Activated gamma-delta T cell treated with anti-CD3 and anti-CD28 coated beads, Interleukin-2, amount 50 U/mL, for 16 hours (primary cell): ENCODE results near the gene PAK3.

ENCODE experiments used
- DNase-seq: peaks from one replicate; pipeline ENCODE4 v3.0.0-alpha.2; 2020; ENCODE audit warnings: low read depth

Gene PAK3

DNA sequence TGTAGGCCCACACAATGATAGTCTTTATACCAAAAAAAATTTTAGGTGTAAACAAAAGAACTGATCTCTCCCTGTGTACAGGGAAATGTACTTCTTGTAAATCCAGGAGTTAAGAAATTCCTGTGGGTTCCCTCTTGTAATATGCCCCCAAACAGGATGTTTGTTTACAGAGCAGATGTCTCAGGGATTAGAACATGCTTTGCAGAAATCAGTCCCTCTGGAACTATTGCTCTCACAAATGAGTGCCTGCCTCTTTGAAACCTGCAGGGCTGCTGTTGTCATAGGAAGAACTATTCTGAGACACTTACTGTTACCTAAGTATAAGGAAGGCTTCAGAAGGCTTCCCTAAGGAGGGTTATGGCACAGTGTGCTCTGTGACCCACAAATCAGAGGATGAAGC, 35.6 kb downstream of the PAK3 start:
- DNase-seq, result no peak

DNA sequence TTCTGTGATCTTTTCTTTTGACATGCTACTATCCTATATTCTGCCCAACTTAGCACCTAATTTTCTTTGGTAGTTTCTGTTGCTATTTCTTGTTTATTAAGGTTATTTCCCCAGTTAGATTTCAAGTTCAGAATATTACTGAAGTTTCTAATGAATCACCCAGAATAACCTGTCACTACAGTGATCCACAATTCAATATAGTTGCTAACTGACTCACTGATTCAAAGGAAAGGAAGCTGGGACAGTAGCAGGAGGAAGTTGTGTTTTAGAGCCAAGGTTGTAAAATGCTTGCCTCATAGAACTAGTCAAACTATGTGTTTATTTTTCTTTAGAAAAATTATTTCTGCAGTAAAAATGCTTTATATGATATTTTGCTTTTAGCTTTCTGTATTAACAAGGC, 37.4 kb downstream of the PAK3 start:
- DNase-seq, result no peak

DNA sequence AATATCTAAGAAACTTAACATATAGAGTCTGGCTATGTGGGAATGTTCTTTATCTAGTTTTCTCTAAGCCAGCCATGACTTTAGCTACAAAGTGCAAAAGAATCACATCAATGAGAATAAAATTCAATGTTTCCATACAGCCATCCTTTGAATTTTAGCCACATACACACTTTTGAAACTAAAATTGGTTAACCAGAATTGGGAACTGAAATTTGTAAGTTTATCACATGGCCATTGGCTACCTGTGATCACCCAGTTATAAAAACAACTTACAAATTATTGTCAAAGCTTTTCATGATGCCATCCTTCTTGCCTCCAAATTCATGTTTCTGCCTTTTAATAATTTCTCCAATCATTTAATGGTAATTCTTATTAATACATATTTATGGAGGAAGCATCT, 49.9 kb downstream of the PAK3 start:
- DNase-seq, result no peak

DNA sequence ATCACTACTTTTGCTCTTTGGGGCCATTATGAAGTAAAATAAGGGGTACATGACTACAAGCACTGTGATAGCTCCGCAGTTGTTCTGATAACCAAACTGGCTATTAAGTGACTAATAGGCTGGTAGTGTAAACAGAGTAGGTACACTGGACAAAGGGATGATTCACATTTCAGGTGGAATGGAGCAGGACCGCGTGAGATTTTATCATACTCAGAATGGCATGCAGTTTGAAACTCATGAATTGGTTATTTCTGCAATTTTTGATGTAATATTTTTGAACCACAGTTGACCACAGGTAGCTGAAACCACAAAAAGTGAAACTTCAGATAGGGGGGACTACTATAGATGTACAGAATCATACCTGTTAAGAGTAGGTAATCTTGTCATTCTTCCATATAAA, 55.8 kb downstream of the PAK3 start:
- no peak for DNase-seq

DNA sequence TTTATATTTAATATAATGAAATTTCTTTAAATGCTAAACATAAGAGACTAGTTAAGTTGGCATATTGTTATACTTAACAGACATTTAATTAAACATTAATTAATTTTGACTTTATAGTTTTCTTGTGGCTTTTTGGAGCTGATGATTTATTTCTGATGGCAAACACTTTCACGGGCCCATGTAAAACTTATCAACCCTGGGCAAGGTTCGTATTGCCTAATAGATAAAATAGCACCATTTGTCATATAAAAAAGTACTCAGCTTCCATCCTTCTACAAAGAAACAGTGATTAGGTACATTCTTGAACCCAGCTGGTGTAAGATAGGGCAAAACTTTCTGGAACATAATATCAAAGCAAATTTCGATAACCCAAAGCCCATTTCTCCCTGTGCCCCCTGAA, 63.2 kb downstream of the PAK3 start:
- DNase-seq, result no peak

DNA sequence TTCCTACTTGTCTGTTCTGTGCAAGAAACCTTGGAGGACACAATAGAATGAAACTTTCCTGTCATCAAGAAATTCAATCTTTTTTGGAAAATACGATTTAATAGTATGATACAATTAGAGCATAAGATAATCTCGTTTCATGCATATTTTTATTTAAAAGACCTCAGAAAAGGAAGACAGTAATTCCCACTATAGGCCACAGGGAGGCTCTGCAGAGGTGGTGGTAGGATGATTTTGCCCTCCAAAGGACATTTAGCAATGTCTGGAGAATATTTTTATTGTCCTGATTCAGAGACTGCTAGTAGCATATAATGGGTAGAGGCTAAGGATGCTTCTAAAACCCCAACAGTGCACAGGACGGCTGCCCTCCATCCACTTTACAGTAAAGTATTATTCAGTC, 68.7 kb downstream of the PAK3 start:
- no peak for DNase-seq

DNA sequence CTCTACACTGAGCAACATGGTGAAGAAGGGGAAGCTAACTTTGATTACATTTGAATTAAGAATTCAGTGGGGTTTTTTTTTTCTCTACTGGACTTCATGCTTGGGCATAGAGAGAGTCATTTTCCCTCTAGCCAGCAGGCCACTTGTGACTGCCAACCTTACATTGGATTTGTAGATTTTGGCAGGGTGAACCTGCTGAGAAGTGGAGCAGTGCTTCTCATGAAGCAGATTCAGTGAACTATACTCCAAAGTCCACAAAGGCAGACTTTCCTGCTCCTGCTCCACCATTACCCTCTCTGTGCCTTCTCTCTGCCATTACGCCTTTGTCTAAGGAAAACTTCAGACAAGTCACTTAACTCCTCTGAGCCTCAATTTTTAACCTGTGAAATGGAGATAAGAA, 69.9 kb downstream of the PAK3 start:
- DNase-seq, result no peak

DNA sequence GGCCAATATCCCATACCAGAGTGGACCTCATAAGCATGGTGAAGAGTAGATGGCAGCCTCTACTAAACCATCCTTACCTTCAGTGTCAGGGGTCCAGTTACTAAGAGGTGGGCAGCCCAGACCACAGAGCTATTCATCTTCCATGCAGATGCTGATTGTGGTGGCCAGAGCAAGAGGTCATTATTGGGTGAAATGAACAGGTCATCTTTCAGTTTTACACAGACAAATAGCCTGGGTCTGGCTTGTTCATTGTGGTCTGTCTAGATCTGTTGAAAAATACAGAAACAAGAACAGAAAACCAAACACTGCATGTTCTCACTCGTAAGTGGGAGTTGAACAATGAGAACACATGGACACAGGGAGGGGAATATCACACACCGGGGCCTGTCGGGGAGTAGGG, 71.3 kb downstream of the PAK3 start:
- DNase-seq, result no peak

DNA sequence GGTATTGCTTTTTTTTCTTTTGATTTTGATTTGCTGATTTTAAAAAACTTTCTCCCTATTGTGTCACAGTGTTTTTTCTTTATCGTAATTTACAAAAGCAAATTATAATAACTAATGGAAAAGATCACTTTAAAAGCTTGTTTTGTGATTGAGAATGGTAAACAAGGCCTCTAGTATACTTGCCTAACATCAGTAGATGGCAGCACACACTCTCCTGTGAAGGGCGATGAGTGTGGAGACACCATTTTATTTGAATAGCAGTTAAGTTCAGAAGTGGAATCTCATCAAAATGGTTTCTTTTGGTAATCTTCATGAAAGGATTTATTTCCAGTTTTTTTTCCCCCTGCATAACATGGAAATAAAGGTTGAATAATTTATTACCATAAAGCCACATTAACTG, 72.3 kb downstream of the PAK3 start:
- no peak for DNase-seq

DNA sequence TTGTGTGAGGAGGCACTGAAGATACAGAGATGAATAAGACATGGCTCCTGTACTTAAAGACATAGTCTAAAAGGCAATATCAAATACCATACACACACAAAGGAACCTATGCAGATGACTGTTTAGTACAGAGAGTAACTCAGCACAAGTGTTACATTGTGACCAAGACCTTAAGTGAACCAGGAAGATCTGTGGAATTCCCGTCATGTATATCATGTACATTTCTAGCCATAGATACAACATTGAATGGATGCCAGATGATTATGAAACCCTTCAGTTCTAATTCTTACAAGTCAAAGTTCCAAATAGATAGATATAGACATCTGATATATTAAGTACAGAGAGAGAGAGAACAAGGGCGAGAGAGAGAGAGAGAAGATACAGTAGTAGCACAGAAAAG, 73.2 kb downstream of the PAK3 start:
- DNase-seq, result no peak

DNA sequence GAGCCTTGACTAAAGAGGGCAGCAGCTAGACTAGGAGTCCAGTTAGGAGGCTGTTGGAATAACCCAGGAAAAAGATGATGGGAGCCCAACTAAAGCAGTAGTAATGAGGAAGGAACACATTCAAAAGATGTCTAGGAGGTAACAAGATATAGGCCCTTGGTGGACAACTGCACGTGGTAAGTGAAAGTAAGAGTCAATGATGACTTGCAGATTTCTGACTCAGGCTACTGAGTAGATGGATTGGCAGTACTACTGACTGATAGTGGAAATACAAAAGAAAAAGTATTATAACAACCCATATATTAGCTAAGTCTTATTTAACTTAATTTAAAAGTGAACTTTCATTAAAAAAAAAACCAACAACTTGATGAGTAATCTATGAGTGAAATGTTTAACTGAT, 74.0 kb downstream of the PAK3 start:
- DNase-seq, result no peak

DNA sequence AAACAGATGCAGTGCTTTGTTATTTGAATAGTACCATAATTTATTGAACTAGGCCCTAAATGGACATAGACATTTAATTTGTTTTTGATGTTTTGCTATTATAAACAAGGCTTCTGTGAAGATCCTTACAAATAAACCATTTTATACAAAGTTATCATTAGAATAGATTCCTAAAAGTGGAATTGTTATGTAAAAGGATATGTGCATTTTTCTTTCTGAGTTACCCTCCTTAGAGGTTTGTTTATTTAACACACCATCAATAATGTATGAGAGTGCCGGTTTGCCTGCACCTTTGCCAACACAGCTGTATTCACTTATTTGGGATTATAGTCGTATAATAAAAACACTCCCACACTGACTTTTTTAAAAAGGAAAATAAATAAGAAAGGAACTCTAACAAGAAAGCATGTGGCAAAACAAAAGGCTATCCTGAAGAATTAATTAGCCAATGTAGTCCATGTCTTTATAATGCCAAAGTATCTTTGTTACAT, 84.8 kb downstream of the PAK3 start:
- no peak for DNase-seq

DNA sequence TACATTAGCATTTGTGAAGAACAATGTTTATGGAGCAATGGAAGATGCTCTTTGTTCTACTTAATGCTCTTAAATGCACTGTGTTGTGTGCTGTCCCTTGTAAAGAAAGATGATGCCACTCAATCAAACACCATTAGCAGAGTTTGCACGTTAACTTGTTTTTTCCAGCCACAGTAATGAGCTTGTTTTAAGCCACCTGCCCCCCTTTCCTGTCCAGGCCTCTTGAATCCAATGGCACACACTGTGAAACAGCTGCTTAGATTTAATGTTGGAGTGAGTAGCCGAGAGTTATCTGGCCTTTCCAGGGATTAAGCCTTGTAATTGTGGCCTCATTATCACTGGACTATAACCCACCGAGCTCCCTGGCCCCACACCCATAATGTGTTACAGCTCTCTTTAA, 86.0 kb downstream of the PAK3 start:
- DNase-seq, result no peak

DNA sequence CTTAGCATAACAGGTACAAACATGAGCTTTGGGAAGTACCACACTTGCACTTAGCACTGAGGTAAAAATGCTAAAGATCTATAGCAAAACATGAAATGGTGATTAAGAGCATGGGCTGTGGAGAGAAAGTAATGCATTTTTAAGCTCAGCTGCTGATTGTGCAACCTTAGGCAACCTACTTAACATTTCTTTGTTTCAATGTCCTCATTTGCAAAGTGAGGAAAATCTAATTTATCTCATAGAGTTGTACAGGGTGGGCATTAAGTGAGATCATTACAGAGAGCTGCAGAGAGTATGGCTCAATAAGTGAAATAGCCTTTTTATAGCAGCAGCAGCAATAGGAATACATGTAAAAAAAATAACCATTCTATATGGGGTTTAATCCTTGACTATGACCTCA, 87.0 kb downstream of the PAK3 start:
- no peak for DNase-seq

DNA sequence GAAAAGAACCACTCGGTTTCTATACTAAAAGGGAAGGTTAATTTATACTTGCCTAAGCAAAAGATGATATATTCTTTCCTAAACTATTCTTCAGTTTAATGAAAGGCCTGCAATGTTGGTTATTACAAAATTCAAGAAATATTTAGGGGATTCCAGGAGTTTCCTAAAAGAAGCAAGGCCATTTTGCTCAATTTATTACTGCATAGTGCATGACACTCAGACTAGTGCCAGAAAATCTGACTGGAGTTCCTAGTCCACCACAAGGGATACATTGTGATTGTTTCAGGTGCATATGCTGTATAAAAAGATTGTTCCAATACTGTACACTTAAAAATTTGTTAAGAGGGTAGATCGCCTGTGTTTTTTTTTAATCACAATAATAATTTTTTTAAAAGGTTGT, 95.6 kb downstream of the PAK3 start:
- no peak for DNase-seq

DNA sequence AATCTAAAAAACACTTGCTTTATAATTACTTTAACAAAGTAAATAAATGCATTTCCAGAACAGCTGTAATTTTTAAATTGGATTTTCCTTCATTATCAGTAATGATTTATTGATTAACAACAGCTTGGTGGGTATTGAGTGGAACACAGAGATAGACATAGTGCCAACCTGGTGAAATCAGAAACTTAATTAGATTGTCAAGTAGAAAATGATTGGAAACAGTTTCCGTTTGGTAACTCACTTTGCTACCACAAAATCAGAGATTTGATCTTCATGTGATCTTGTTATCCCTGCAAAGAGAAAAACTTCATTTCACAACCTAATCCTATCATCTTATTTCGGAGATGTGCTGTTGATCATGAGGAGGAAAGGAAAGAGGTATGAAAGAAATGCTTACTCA, 103.5 kb downstream of the PAK3 start:
- no peak for DNase-seq

DNA sequence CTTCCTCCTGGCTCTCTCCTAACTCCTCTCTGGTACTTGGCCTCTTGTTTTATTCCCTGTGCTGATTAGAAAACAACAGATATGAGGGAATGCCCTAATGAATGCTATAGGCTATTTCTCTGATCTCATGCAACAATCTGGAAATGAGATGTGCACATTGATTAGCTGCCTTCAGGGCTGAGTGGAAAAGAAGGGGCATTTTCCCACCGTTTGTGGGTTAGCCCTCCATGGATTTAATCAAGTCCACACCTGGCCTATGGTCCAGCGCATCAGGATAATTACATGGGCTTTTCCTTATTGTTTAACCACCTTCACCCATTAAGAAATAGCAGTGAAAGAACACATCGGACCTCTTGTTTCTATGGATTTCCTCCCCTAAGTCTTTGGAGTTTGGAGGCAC, 104.3 kb downstream of the PAK3 start:
- DNase-seq, result no peak

DNA sequence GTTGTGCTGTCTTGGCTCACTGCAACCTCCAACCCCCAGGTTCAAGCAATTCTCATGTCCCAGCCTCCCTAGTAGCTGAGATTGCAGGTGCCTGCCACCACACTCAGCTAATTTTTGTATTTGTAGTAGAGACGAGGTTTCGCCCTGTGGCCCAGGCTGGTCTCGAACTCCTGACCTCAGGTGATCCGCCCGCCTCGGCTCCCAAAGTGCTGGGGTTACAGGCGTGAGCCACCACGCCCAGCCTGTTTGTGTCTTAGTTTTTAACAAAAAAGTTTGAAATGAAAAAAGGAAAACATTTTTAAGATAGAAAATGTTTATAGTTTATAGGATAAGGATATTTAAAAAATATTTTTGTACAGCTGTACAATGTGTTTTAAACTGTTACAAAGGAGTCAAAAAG, 111.9 kb downstream of the PAK3 start:
- no peak for DNase-seq

DNA sequence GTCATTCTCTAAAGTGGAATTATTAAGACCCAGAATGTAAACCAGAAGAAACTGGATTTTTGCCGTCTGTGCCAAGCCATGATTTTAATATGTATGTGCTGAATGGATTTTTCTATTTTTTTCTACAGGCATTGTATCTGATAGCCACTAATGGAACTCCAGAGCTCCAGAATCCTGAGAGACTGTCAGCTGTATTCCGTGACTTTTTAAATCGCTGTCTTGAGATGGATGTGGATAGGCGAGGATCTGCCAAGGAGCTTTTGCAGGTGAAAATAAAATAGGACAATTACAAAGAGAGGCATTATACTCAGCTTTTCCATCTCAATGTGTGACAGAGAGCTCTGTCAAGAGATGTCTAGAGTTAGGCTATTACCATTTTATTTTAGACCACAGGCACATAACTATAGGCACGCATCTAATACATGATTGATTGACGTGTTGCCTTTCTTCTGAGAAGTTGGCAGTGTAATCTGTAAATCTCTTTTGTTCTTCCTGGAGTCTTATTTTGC, 120.4 kb downstream of the PAK3 start:
- DNase-seq, result no peak

DNA sequence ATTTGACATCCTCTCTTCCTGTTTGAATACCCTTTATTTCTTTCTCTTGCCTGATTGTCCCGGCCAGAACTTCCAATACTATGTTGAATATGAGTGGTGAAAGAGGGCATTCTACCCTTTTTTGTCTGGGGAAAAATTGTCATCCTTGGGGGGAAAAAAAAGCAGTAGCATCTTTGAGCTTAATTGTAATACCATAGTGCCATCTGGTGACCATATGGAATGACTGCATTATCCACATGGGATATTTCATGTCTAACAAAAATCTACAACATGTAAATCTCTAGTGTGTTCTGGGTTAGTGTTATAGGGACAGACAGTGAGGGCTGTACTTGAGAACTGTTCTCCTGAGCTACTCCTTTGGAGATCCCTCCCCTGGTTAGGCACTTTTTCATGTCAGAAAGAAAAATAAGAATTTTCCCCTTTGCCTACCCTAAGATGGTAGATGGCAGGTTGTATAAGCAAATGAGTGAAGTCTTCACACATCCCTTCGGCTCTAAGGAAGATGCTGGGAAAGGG, 148.3 kb downstream of the PAK3 start:
- DNase-seq, result no peak

DNA sequence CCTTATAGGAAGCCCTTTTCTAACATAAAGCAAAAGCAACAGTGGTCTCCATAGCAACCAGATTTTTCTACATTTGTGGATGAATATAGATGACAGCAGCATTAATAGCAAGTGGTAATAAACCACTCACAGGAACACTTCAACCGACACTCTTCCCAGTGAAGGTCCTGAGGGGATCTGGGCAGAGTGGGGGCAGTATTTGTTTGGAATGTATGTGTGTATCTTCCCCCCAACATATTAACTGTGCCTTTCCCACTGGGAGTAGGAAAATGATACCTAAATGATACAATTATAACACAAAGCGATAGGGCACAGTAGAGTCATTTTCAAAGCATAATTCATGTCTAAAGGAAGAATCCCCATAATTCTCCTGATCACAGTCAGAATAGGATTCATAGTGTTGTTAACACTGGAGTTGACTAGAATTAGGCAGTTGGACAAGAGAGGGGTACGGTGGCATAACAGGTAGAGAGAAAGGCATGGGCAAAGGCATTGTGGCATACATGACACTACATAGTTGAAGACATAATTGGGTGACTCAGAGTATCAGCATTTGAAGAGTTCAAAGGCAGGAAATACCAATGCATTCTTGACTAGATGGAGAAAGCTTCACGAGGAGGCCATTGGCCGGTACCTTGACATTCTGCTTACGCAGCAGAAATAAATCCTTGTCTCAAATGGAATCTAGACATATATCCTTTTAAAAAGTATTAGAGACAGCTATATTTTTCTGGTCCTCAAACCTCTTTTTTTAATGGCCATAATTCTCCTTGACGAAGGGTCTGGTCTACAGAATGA, 159.1 kb downstream of the PAK3 start:
- DNase-seq, result no peak

DNA sequence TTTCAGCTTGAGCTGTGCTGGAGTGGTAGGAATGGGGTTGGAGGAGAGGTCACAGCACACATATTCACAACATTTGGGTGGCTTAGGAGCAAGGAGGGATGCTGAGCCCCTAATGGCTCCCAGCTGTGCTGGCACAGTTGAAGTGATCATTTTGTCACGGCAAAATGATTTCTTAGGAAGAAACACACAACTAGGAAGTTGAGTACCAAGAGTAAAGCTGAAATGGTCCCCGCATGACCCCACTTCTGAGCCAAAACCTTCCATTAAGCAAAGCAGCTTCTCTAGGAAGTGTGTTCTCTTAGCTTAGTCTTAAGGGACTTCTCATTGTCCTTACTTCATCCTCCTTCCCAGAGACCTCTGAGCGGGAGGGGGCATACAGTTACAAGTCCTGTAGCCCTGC, 161.7 kb downstream of the PAK3 start:
- DNase-seq, result no peak

DNA sequence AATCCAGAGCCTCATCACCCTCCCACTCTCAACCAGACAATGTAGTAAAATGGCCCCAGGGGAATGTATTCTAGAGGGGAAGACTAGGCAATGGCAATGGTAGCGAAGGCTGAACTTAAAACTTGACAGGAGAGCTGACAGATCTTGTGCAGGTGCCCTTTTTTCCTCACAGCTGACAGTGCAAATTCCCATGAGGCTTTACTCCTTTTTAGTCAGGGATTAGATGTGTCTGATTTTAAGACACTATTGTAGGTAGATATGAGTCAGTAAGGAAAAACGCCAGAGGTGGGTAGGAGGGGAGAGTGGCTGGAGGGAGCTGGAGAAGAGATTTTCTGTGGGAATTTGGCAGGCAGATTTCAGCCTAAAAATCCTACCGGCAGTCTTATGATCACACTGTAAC, 163.6 kb downstream of the PAK3 start:
- DNase-seq, result no peak

DNA sequence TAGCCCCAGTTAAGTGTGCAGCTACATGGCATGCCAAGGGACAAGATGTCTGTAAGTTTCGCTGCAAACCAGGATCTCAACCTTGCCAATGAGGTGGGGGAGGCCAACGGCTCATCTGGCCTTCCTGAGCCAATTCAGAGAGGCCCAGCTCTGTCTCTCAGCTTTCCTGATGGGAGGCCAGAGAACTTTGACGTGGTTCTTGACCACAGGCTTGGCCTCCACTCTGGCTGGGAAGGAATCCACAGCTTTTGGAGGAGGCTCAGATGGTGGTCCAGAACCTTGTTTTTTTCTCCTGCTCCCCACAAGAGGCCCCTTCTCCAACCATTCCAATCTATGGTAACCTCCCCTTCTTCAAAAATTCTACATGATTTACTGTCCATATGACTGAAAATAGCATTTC, 164.5 kb downstream of the PAK3 start:
- DNase-seq, result no peak
